ENCODE measurements around the gene WDR11. TPM values are rescaled to one million over a fixed set of nuclear protein-coding genes. Genes with fewer than 3 reads are reported as not detected.

Gene WDR11
- total and polyA plus RNA-seq, 7 donors = 4.0 to 10.3 (median 7.5) TPM

GRCh38 chr10:120948889-120949608 lies 97.9 kb downstream of the WDR11 start:
- WGBS, 3 donors = 1 to 2% (median 1%) methylated on average over 44 to 47 of the region's 47 CpGs
- peak; percentile 68 to 88 (median 83) for ATAC-seq
- peak; percentile 66 to 73 for DNase-seq
- Histone ChIP-seq H3K36me3 (ENCODE audit: insufficient read depth in 1 of 2, low read depth in 1 of 2) (no peaks in the 10 kb centered on the region), H3K27me3 (ENCODE audit: insufficient read depth in 3 of 3, low read length in 2 of 3) (peaks cover 0 to 38% (median 5%) of the 10 kb centered on the region in 3 donors), H3K9me3 (no peaks in the 10 kb centered on the region), H3K27ac (no peak overlapping the region), H3K4me1 (peaks cover 9% of the 10 kb centered on the region), H3K4me3 (peak overlapping the region; percentile 55)
- TF ChIP-seq CTCF (IDR thresholded peaks at IDR 0.05) = peak; percentile 70
- intact Hi-C loops (cut with DNase I) = loop anchor here (5.0 to 10.0 kb wide), 3 partner anchors 658 to 956 kb away; no protein-coding TSS in a partner anchor

- H3K27ac ChIP-seq = no peak overlapping the region
- ATAC-seq (peak in 1 of 4 donors; percentile 48), DNase-seq (no peak)
- H3K4me3 ChIP-seq = peak overlapping the region; percentile 55
- peaks cover 0 to 38% (median 5%) of the 10 kb centered on the region in 3 donors for H3K27me3 ChIP-seq (ENCODE audit: insufficient read depth in 3 of 3, low read length in 2 of 3)
- no peak for TF ChIP-seq CTCF (IDR thresholded peaks at IDR 0.05)
- no peaks in the 10 kb centered on the region for H3K36me3 ChIP-seq (ENCODE audit: insufficient read depth in 1 of 2, low read depth in 1 of 2)
- WGBS, 3 donors = 4 to 8% (median 6%) methylated on average over 28 of the region's 28 CpGs
- peaks cover 9% of the 10 kb centered on the region for H3K4me1 ChIP-seq
- intact Hi-C loops (cut with DNase I) = loop anchor here (5.0 to 10.0 kb wide), 3 partner anchors 658 to 955 kb away; no protein-coding TSS in a partner anchor
- peaks cover 4% of the 10 kb centered on the region for H3K9me3 ChIP-seq
These were observed 98.5 kb downstream of the WDR11 start for GRCh38 chr10:120949609-120950031.

GRCh38 chr10:120950051-120950561 lies 98.9 kb downstream of the WDR11 start:
- WGBS, 3 donors = 11 to 15% (median 11%) methylated on average over 20 to 24 of the region's 24 CpGs
- Histone ChIP-seq H3K36me3 (ENCODE audit: insufficient read depth in 1 of 2, low read depth in 1 of 2) (no peaks in the 10 kb centered on the region), H3K9me3 (peaks cover 4% of the 10 kb centered on the region), H3K27ac (no peak overlapping the region), H3K4me1 (peaks cover 9% of the 10 kb centered on the region), H3K27me3 (ENCODE audit: insufficient read depth in 3 of 3, low read length in 2 of 3) (peaks cover 1 to 38% (median 5%) of the 10 kb centered on the region in 3 donors), H3K4me3 (peak overlapping the region; percentile 55)
- peak in 1 of 2 donors; percentile 23 for DNase-seq
- intact Hi-C loops (cut with DNase I) = no loop called here
- no peak for TF ChIP-seq CTCF (IDR thresholded peaks at IDR 0.05)
- no peak for ATAC-seq

- Histone ChIP-seq H3K9me3 (peaks cover 4% of the 10 kb centered on the region), H3K36me3 (ENCODE audit: insufficient read depth in 1 of 2, low read depth in 1 of 2) (no peaks in the 10 kb centered on the region), H3K4me1 (peaks cover 9% of the 10 kb centered on the region), H3K4me3 (no peak overlapping the region), H3K27me3 (ENCODE audit: insufficient read depth in 3 of 3, low read length in 2 of 3) (peaks cover 5 to 38% (median 5%) of the 10 kb centered on the region in 3 donors), H3K27ac (no peak overlapping the region)
- WGBS, 3 donors = 87 to 93% (median 90%) methylated on average over 5 of the region's 5 CpGs
- intact Hi-C loops (cut with DNase I) = no loop called here
- DNase-seq (no peak), ATAC-seq (no peak)
- TF ChIP-seq CTCF (IDR thresholded peaks at IDR 0.05) = no peak
These were observed 100.1 kb downstream of the WDR11 start for GRCh38 chr10:120951288-120951687.

Data from psoas muscle (tissue), 8 donors.